Neural cell (in vitro differentiated cells): ENCODE results near the gene FAM193A. TPM values are rescaled to one million over a fixed set of nuclear protein-coding genes. Genes with fewer than 3 reads are reported as not detected.

ENCODE experiments used
- H2AFZ ChIP-seq: fragments of 200-600, 300-800 bp; sonication (generic), shearing (Covaris generic); 2 replicates; pipeline ENCODE4 v1.6.0; 2014; ENCODE audit warnings: low read depth, mild to moderate bottlenecking, antibody characterized with exemption, low read length, moderate library complexity
- H3F3A ChIP-seq: fragments of 200-600 bp; shearing (Covaris generic); 2 replicates; pipeline ENCODE4 v1.6.1; 2016; ENCODE audit warnings: mild to moderate bottlenecking, moderate library complexity, mixed read lengths, antibody characterized with exemption, low read length; ENCODE audit not compliant: insufficient read depth, poor library complexity, severe bottlenecking
- H3K27ac ChIP-seq: fragments of 200-600, 300-800 bp; sonication (generic), shearing (Covaris generic); 2 replicates; pipeline ENCODE4 v1.5.1; 2014; ENCODE audit warnings: mild to moderate bottlenecking, low read length, moderate library complexity
- H3K27me3 ChIP-seq: fragments of 300-800, 200-600 bp; sonication (generic), shearing (Covaris generic); 2 replicates; pipeline ENCODE4 v1.6.0; 2014; ENCODE audit warnings: mild to moderate bottlenecking, low read depth, low read length, moderate library complexity; ENCODE audit not compliant: insufficient read depth
- H3K36me3 ChIP-seq: fragments of 300-800, 200-600 bp; sonication (generic), shearing (Covaris generic); 2 replicates; pipeline ENCODE4 v1.5.1; 2014; ENCODE audit warnings: mild to moderate bottlenecking, antibody characterized with exemption, low read length, moderate library complexity; ENCODE audit not compliant: insufficient read depth
- H3K4me2 ChIP-seq: fragments of 300-800, 200-600 bp; sonication (generic), shearing (Covaris generic); 2 replicates; pipeline ENCODE4 v1.6.0; 2014; ENCODE audit warnings: mild to moderate bottlenecking, low read length
- H3K4me3 ChIP-seq: fragments of 300-800, 200-600 bp; sonication (generic), shearing (Covaris generic); 2 replicates; pipeline ENCODE4 v1.5.1; 2014; ENCODE audit warnings: mild to moderate bottlenecking, low read length, moderate library complexity
- H3K79me2 ChIP-seq: fragments of 200-600 bp; shearing (Covaris generic); replicated peaks from 2 replicates; pipeline ENCODE4 v1.6.0; 2014; ENCODE audit warnings: mild to moderate bottlenecking, low read length, moderate library complexity; ENCODE audit not compliant: insufficient read depth
- H3K9ac ChIP-seq: fragments of 300-800, 200-600 bp; sonication (generic), shearing (Covaris generic); 2 replicates; pipeline ENCODE4 v1.6.1; 2016; ENCODE audit warnings: mild to moderate bottlenecking, low read length, mixed read lengths
- H3K9me2 ChIP-seq: fragments of 200-600 bp; shearing (Covaris generic); 2 replicates; pipeline ENCODE4 v1.6.1; 2016; ENCODE audit warnings: mild to moderate bottlenecking, low read length, mixed read lengths; ENCODE audit not compliant: insufficient read depth
- H3K9me3 ChIP-seq: fragments of 200-600, 300-800 bp; sonication (generic), shearing (Covaris generic); 2 replicates; pipeline ENCODE4 v1.6.1; 2016; ENCODE audit warnings: mild to moderate bottlenecking, mixed run types, low read length, moderate library complexity, mixed read lengths
- H4K20me1 ChIP-seq: fragments of 200-600 bp; shearing (Covaris generic); 2 replicates; pipeline ENCODE4 v1.6.1; 2016; ENCODE audit warnings: mild to moderate bottlenecking, mixed run types; ENCODE audit not compliant: insufficient read depth
- CTCF ChIP-seq: fragments of 450-650 bp; IDR thresholded peaks from 2 replicates; pipeline ENCODE4 v1.5.1; 2014; ENCODE audit warnings: antibody characterized with exemption, mild to moderate bottlenecking, moderate library complexity; ENCODE audit not compliant: poor library complexity, severe bottlenecking
- EP300 ChIP-seq: fragments of 450-650 bp; conservative IDR thresholded peaks from 2 replicates; pipeline ENCODE4 v1.6.1; 2014; ENCODE audit warnings: antibody characterized with exemption, mild to moderate bottlenecking, moderate library complexity; ENCODE audit not compliant: poor library complexity, severe bottlenecking
- EZH2 ChIP-seq: fragments of 200-600, 300-800 bp; shearing (Covaris generic), sonication (generic); IDR thresholded peaks from 2 replicates; pipeline ENCODE4 v1.6.1; 2014; ENCODE audit warnings: antibody characterized with exemption, low read length, borderline replicate concordance, mild to moderate bottlenecking; ENCODE audit not compliant: insufficient read depth, poor library complexity, severe bottlenecking
- MXI1 ChIP-seq: fragments of 450-650 bp; conservative IDR thresholded peaks from 2 replicates; pipeline ENCODE4 v1.6.1; 2014; ENCODE audit warnings: antibody characterized with exemption, mild to moderate bottlenecking; ENCODE audit not compliant: poor library complexity, severe bottlenecking
- POLR2AphosphoS5 ChIP-seq: IDR thresholded peaks from 2 replicates; pipeline ENCODE4 v1.6.1; 2012
- RAD21 ChIP-seq: fragments of 450-650 bp; conservative IDR thresholded peaks from 2 replicates; pipeline ENCODE4 v1.6.1; 2014; ENCODE audit warnings: antibody characterized with exemption, mild to moderate bottlenecking, moderate library complexity
- REST ChIP-seq: IDR thresholded peaks from 2 replicates; pipeline ENCODE4 v1.6.1; 2012; ENCODE audit warnings: borderline replicate concordance
- SMC3 ChIP-seq: fragments of 450-650 bp; conservative IDR thresholded peaks from 2 replicates; pipeline ENCODE4 v1.6.1; 2014; ENCODE audit warnings: antibody characterized with exemption, mild to moderate bottlenecking, moderate library complexity; ENCODE audit not compliant: poor library complexity
- TAF1 ChIP-seq: IDR thresholded peaks from 2 replicates; pipeline ENCODE4 v1.6.1; 2012; ENCODE audit warnings: low read depth
- polyA plus RNA-seq: library from polyadenylated mRNA; depleted of rRNA; stranded (reverse); fragments of >200 nt; gene quantifications from 2 replicates; pipeline ENCODE4 v1.2.3, GENCODE V29; 2014

The FAM193A gene
- polyA plus RNA-seq, 1 donor from 2014 or later, result 11.6 TPM

GRCh38 chr4:2583092-2583491, 46.6 kb downstream of the FAM193A start:
- Histone ChIP-seq H3K9ac (no peak overlapping the region), H3K79me2 (peaks cover 75% of the 10 kb centered on the region), H3K27ac (no peak overlapping the region), H3K9me2 (no peaks in the 10 kb centered on the region), H4K20me1 (peaks cover 5% of the 10 kb centered on the region), H3F3A (no peaks in the 10 kb centered on the region), H3K36me3 (no peaks in the 10 kb centered on the region), H3K4me3 (no peak overlapping the region), H3K9me3 (no peaks in the 10 kb centered on the region), H3K27me3 (no peaks in the 10 kb centered on the region), H3K4me2 (no peak overlapping the region), H2AFZ (no peak overlapping the region)
- TF ChIP-seq POLR2AphosphoS5 (no peak), EZH2 (no peak), RAD21 (no peak), SMC3 (no peak), TAF1 (no peak), REST (no peak), MXI1 (no peak), CTCF (no peak), EP300 (no peak)

- no peaks in the 10 kb centered on the region for H3K36me3 ChIP-seq
- no peak overlapping the region for H3K4me3 ChIP-seq
- H3K9me2 ChIP-seq, result no peaks in the 10 kb centered on the region
- H3K79me2 ChIP-seq, result peaks cover 75% of the 10 kb centered on the region
- no peak overlapping the region for H3K9ac ChIP-seq
- no peak overlapping the region for H2AFZ ChIP-seq
- H3K27ac ChIP-seq, result no peak overlapping the region
- no peak for TF ChIP-seq MXI1
- TF ChIP-seq RAD21, result no peak
- no peak for TF ChIP-seq REST
- H3K4me2 ChIP-seq, result no peak overlapping the region
- H3F3A ChIP-seq, result no peaks in the 10 kb centered on the region
- H4K20me1 ChIP-seq, result peaks cover 5% of the 10 kb centered on the region
- no peaks in the 10 kb centered on the region for H3K27me3 ChIP-seq
- no peaks in the 10 kb centered on the region for H3K9me3 ChIP-seq
These were observed 47.1 kb downstream of the FAM193A start for GRCh38 chr4:2583517-2583916.
